ENCODE data around the gene TMEM183A. TPM values are rescaled to one million over a fixed set of nuclear protein-coding genes. Genes with fewer than 3 reads are reported as not detected.

Gene TMEM183A
- polyA plus RNA-seq, 1 of the 3 experiments (the other 2 are of a cell fraction) = 47.9 TPM

DNA sequence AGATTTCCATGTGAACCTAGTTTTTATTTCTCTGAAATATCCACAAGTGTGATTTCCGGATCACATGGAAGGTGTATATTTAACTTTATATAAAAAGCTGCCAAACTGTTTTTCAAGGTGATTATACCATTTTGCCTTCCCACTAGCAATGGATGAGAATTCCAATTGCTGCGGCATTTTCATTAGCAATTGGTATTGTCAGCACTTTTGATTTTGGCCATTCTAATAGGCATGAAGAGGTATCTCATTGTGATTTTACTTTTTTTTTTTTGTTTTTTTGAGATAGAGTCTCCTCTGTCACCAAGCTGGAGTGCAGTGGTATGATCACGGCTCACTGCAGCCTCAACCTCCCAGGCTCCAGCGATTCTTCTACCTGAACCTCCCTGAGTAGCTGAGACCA is 35.1 kb upstream of the TMEM183A start:
- Histone ChIP-seq H3K4me3 (ENCODE audit: low read depth in 2 of 2, low read length in 1 of 2) (no peak overlapping the region), H3K79me2 (ENCODE audit: insufficient read depth) (no peaks in the 10 kb centered on the region), H3K9me2 (no peaks in the 10 kb centered on the region), H3K4me2 (no peak overlapping the region), H2AFZ (ENCODE audit: low read depth) (no peak overlapping the region), H3K4me1 (ENCODE audit: control insufficient read depth in 1 of 2, insufficient read depth in 2 of 2, low read depth in 1 of 2, low read length in 1 of 2) (peaks cover 0 to 6% of the 10 kb centered on the region in 2 experiments; a peak in 1 of 4 replicates), H3K9me3 (no peaks in the 10 kb centered on the region), H3K36me3 (replicated peaks in 1 of 2; ENCODE audit: control insufficient read depth in 1 of 2, insufficient read depth in 2 of 2, low read length in 1 of 2) (no peaks in the 10 kb centered on the region), H4K20me1 (ENCODE audit: insufficient read depth) (no peaks in the 10 kb centered on the region), H3F3A (replicated peaks; ENCODE audit: insufficient read depth) (peaks cover 4% of the 10 kb centered on the region), H3K9ac (no peak overlapping the region), H3K27ac (ENCODE audit: low read depth in 2 of 2, low read length in 1 of 2) (no peak overlapping the region), H3K27me3 (ENCODE audit: insufficient read depth) (peaks cover 33% of the 10 kb centered on the region; the same call in 1 of the 2 replicates)
- ChIA-PET CTCF (interaction anchor here (2.4 to 2.8 kb wide), 2 partner anchors 20 to 27 kb away, joined by 7 to 10 read pairs; no protein-coding TSS in a partner anchor), POLR2A (no interaction called here)
- TF ChIP-seq, protein P1, sequence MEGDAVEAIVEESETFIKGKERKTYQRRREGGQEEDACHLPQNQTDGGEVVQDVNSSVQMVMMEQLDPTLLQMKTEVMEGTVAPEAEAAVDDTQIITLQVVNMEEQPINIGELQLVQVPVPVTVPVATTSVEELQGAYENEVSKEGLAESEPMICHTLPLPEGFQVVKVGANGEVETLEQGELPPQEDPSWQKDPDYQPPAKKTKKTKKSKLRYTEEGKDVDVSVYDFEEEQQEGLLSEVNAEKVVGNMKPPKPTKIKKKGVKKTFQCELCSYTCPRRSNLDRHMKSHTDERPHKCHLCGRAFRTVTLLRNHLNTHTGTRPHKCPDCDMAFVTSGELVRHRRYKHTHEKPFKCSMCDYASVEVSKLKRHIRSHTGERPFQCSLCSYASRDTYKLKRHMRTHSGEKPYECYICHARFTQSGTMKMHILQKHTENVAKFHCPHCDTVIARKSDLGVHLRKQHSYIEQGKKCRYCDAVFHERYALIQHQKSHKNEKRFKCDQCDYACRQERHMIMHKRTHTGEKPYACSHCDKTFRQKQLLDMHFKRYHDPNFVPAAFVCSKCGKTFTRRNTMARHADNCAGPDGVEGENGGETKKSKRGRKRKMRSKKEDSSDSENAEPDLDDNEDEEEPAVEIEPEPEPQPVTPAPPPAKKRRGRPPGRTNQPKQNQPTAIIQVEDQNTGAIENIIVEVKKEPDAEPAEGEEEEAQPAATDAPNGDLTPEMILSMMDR (IDR thresholded peaks at IDR 0.05) = no peak
- TF ChIP-seq MEF2A (IDR thresholded peaks at IDR 0.05; ENCODE audit: borderline replicate concordance, low read depth) = no peak
- TF ChIP-seq NRF1 (IDR thresholded peaks at IDR 0.05; ENCODE audit: low read depth, low read length) = no peak
- TF ChIP-seq FOXJ3 (CRISPR knock-in tag; IDR thresholded peaks at IDR 0.05) = no peak
- TF ChIP-seq RXRA (IDR thresholded peaks at IDR 0.05; ENCODE audit: borderline replicate concordance, low read depth) = no peak
- TF ChIP-seq YY1 (IDR thresholded peaks at IDR 0.05; ENCODE audit: low read depth) = no peak
- TF ChIP-seq, protein P2, sequence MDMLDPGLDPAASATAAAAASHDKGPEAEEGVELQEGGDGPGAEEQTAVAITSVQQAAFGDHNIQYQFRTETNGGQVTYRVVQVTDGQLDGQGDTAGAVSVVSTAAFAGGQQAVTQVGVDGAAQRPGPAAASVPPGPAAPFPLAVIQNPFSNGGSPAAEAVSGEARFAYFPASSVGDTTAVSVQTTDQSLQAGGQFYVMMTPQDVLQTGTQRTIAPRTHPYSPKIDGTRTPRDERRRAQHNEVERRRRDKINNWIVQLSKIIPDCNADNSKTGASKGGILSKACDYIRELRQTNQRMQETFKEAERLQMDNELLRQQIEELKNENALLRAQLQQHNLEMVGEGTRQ (IDR thresholded peaks at IDR 0.05; ENCODE audit: borderline replicate concordance, low read depth, low read length) = no peak
- no peak for TF ChIP-seq TEAD4 (IDR thresholded peaks at IDR 0.05; ENCODE audit: borderline replicate concordance, insufficient read depth)
- TF ChIP-seq ELF1 (IDR thresholded peaks at IDR 0.05) = no peak
- no peak for TF ChIP-seq FOXM1 (IDR thresholded peaks at IDR 0.05; ENCODE audit: low read depth)
- no peak for TF ChIP-seq SIN3A (IDR thresholded peaks at IDR 0.05; ENCODE audit: borderline replicate concordance, low read depth, low read length)
- no peak for DNase-seq
- 37% methylated on average over 4 of the region's 4 CpGs for WGBS (ENCODE audit: low lambda C conversion rate)

DNA sequence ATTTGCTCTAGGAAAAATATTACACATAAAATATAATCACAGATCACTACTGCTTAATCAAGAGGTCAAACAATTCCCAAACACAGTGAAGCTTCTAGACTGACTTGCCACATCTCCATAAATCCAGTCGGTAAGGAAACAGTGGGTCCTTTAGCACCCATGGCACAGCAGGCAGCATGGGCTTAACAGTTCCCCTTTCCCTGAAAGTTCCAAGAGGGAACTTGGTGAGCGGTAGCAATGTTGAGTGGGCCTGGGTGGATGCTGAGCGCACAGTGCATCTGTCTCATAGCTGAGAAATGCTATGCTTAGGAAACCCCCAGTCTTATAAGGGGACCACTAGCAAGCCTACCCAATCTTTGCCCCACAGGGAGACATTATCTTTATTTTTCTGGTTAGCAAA is 32.3 kb upstream of the TMEM183A start:
- no peaks in the 10 kb centered on the region for H4K20me1 ChIP-seq (ENCODE audit: insufficient read depth)
- no peaks in the 10 kb centered on the region for H3K9me3 ChIP-seq
- WGBS (ENCODE audit: low lambda C conversion rate) = 69% methylated on average over 3 of the region's 3 CpGs
- ChIA-PET POLR2A (no interaction called here), CTCF (interaction anchor here (1.6 kb wide), 1 partner anchor 25 kb away, joined by 5 read pairs; no protein-coding TSS in a partner anchor)
- H3K4me3 ChIP-seq (ENCODE audit: low read depth in 2 of 2, low read length in 1 of 2) = no peak overlapping the region
- no peak overlapping the region for H3K9ac ChIP-seq
- no peak for DNase-seq
- H3K36me3 ChIP-seq (replicated peaks in 1 of 2; ENCODE audit: control insufficient read depth in 1 of 2, insufficient read depth in 2 of 2, low read length in 1 of 2) = no peaks in the 10 kb centered on the region
- no peak overlapping the region for H3K27ac ChIP-seq (ENCODE audit: low read depth in 2 of 2, low read length in 1 of 2)
- no peaks in the 10 kb centered on the region for H3K9me2 ChIP-seq
- TF ChIP-seq MXI1 (IDR thresholded peaks at IDR 0.05; ENCODE audit: low read depth, low read length) = no peak
- no peak for TF ChIP-seq RFX5 (IDR thresholded peaks at IDR 0.05; ENCODE audit: low read length)
- no peak for TF ChIP-seq EP300 (IDR thresholded peaks at IDR 0.05; ENCODE audit: borderline replicate concordance in 1 of 2, low read depth in 1 of 2, low read length in 1 of 2)
- TF ChIP-seq POLR2AphosphoS5 (IDR thresholded peaks at IDR 0.05; ENCODE audit: low read depth, low read length) = no peak
- no peak for TF ChIP-seq NRF1 (IDR thresholded peaks at IDR 0.05; ENCODE audit: low read depth, low read length)
- no peak for TF ChIP-seq FOXJ3 (CRISPR knock-in tag; IDR thresholded peaks at IDR 0.05)
- no peak for TF ChIP-seq MEF2A (IDR thresholded peaks at IDR 0.05; ENCODE audit: borderline replicate concordance, low read depth)
- no peak for TF ChIP-seq NFIC (IDR thresholded peaks at IDR 0.05; ENCODE audit: borderline replicate concordance)
- TF ChIP-seq GABPA (IDR thresholded peaks at IDR 0.05; ENCODE audit: low read depth) = no peak
- no peak for TF ChIP-seq YY1 (IDR thresholded peaks at IDR 0.05; ENCODE audit: low read depth)
- TF ChIP-seq SMC3 (IDR thresholded peaks at IDR 0.05; ENCODE audit: low read depth, low read length) = no peak
- no peak for TF ChIP-seq TEAD4 (IDR thresholded peaks at IDR 0.05; ENCODE audit: borderline replicate concordance, insufficient read depth)
- no peak for TF ChIP-seq RAD21 (IDR thresholded peaks at IDR 0.05; ENCODE audit: low read length)
- no peak for TF ChIP-seq TAF1 (IDR thresholded peaks at IDR 0.05; ENCODE audit: borderline replicate concordance, low read depth, low read length)
- TF ChIP-seq, protein P2 (IDR thresholded peaks at IDR 0.05; ENCODE audit: borderline replicate concordance, low read depth, low read length) = no peak
- TF ChIP-seq, protein P3, sequence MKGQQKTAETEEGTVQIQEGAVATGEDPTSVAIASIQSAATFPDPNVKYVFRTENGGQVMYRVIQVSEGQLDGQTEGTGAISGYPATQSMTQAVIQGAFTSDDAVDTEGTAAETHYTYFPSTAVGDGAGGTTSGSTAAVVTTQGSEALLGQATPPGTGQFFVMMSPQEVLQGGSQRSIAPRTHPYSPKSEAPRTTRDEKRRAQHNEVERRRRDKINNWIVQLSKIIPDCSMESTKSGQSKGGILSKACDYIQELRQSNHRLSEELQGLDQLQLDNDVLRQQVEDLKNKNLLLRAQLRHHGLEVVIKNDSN (IDR thresholded peaks at IDR 0.05; ENCODE audit: borderline replicate concordance, low read depth) = no peak
- TF ChIP-seq, protein P4, sequence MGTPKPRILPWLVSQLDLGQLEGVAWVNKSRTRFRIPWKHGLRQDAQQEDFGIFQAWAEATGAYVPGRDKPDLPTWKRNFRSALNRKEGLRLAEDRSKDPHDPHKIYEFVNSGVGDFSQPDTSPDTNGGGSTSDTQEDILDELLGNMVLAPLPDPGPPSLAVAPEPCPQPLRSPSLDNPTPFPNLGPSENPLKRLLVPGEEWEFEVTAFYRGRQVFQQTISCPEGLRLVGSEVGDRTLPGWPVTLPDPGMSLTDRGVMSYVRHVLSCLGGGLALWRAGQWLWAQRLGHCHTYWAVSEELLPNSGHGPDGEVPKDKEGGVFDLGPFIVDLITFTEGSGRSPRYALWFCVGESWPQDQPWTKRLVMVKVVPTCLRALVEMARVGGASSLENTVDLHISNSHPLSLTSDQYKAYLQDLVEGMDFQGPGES (IDR thresholded peaks at IDR 0.05; ENCODE audit: low read depth, low read length) = no peak
- TF ChIP-seq JUND (IDR thresholded peaks at IDR 0.05) = no peak
- H3K27me3 ChIP-seq (ENCODE audit: insufficient read depth) = peaks cover 47% of the 10 kb centered on the region; the same call in 1 of the 2 replicates
- H2AFZ ChIP-seq (ENCODE audit: low read depth) = no peak overlapping the region
- no peak overlapping the region for H3K4me2 ChIP-seq
- H3F3A ChIP-seq (replicated peaks; ENCODE audit: insufficient read depth) = no peaks in the 10 kb centered on the region
- H3K79me2 ChIP-seq (ENCODE audit: insufficient read depth) = no peaks in the 10 kb centered on the region
- H3K4me1 ChIP-seq (ENCODE audit: control insufficient read depth in 1 of 2, insufficient read depth in 2 of 2, low read depth in 1 of 2, low read length in 1 of 2) = no peaks in the 10 kb centered on the region

All from SK-N-SH (cell line).